Measurements from ENCODE around the gene ATP8A2.

ATP8A2 gene

GRCh38 chr13:26007261-26008125, 635.7 kb downstream of the ATP8A2 start:
- ATAC-seq = no peak
- Mint-ChIP-seq H3K27ac (no peak overlapping the region), H3K4me1 (no peaks in the 10 kb centered on the region), H3K4me3 (no peak overlapping the region), H3K9me3 (peaks cover 4% of the 10 kb centered on the region), H3K36me3 (no peaks in the 10 kb centered on the region)
- no peak for DNase-seq (ENCODE audit: low spot score in 2 of 2)

- H3K4me1 Mint-ChIP-seq = no peaks in the 10 kb centered on the region
- ATAC-seq (no peak), DNase-seq (ENCODE audit: low spot score in 2 of 2) (no peak)
- no peaks in the 10 kb centered on the region for H3K36me3 Mint-ChIP-seq
- H3K4me3 Mint-ChIP-seq = no peak overlapping the region
- no peaks in the 10 kb centered on the region for H3K9me3 Mint-ChIP-seq
- no peak overlapping the region for H3K27ac Mint-ChIP-seq
Observed at GRCh38 chr13:26010487-26011207, 638.9 kb downstream of the ATP8A2 start.

- H3K36me3 Mint-ChIP-seq = no peaks in the 10 kb centered on the region
- H3K9me3 Mint-ChIP-seq = no peaks in the 10 kb centered on the region
- DNase-seq (ENCODE audit: low spot score in 2 of 2) = no peak
- H3K4me1 Mint-ChIP-seq = no peaks in the 10 kb centered on the region
- H3K27ac Mint-ChIP-seq = no peak overlapping the region
- no peak for ATAC-seq
- H3K4me3 Mint-ChIP-seq = no peak overlapping the region
Observed at GRCh38 chr13:26011208-26011573, 639.4 kb downstream of the ATP8A2 start.

- DNase-seq (ENCODE audit: low spot score in 2 of 2) = peak in 1 of 2 donors; percentile 56
- Mint-ChIP-seq H3K4me1 (no peaks in the 10 kb centered on the region), H3K27ac (no peak overlapping the region)
Observed at GRCh38 chr13:26011996-26012821, 640.4 kb downstream of the ATP8A2 start.

GRCh38 chr13:26012995-26013394, 641.2 kb downstream of the ATP8A2 start:
- H3K4me1 Mint-ChIP-seq = peaks cover 4% of the 10 kb centered on the region
- ATAC-seq (no peak), DNase-seq (ENCODE audit: low spot score in 2 of 2) (no peak)
- peak overlapping the region; percentile 59 for H3K4me3 Mint-ChIP-seq
- H3K36me3 Mint-ChIP-seq = no peaks in the 10 kb centered on the region
- no peaks in the 10 kb centered on the region for H3K9me3 Mint-ChIP-seq
- no peak overlapping the region for H3K27ac Mint-ChIP-seq

More at GRCh38 chr13:26011996-26012821, 640.4 kb downstream of the ATP8A2 start:
- ATAC-seq = peak; percentile 75
- H3K9me3 Mint-ChIP-seq = no peaks in the 10 kb centered on the region
- no peaks in the 10 kb centered on the region for H3K36me3 Mint-ChIP-seq
- peak overlapping the region; percentile 59 for H3K4me3 Mint-ChIP-seq

GRCh38 chr13:26015271-26016125, 643.7 kb downstream of the ATP8A2 start:
- no peak for ATAC-seq
- no peak for DNase-seq (ENCODE audit: low spot score in 2 of 2)
- Mint-ChIP-seq H3K9me3 (no peaks in the 10 kb centered on the region), H3K4me3 (no peak overlapping the region), H3K4me1 (peaks cover 6% of the 10 kb centered on the region), H3K36me3 (no peaks in the 10 kb centered on the region), H3K27ac (no peak overlapping the region)

- Mint-ChIP-seq H3K36me3 (no peaks in the 10 kb centered on the region), H3K27ac (no peak overlapping the region), H3K9me3 (no peaks in the 10 kb centered on the region), H3K4me3 (no peak overlapping the region), H3K4me1 (peaks cover 6% of the 10 kb centered on the region)
- DNase-seq (ENCODE audit: low spot score in 2 of 2) (no peak), ATAC-seq (no peak)
Observed at GRCh38 chr13:26016189-26016588, 644.4 kb downstream of the ATP8A2 start.

- H3K4me3 Mint-ChIP-seq = no peak overlapping the region
- DNase-seq (ENCODE audit: low spot score in 2 of 2) (no peak), ATAC-seq (no peak)
- H3K27ac Mint-ChIP-seq = no peak overlapping the region
- no peaks in the 10 kb centered on the region for H3K9me3 Mint-ChIP-seq
- H3K36me3 Mint-ChIP-seq = no peaks in the 10 kb centered on the region
- peaks cover 6% of the 10 kb centered on the region for H3K4me1 Mint-ChIP-seq
Observed at GRCh38 chr13:26017196-26017921, 645.6 kb downstream of the ATP8A2 start.

GRCh38 chr13:26017932-26018665, 646.3 kb downstream of the ATP8A2 start:
- no peak overlapping the region for H3K27ac Mint-ChIP-seq

GRCh38 chr13:26019251-26019650, 647.5 kb downstream of the ATP8A2 start:
- H3K27ac Mint-ChIP-seq = no peak overlapping the region
- no peak for DNase-seq (ENCODE audit: low spot score in 2 of 2)
- ATAC-seq = no peak
- peaks cover 6% of the 10 kb centered on the region for H3K4me1 Mint-ChIP-seq
- H3K36me3 Mint-ChIP-seq = no peaks in the 10 kb centered on the region
- H3K4me3 Mint-ChIP-seq = no peak overlapping the region
- H3K9me3 Mint-ChIP-seq = no peaks in the 10 kb centered on the region

More at GRCh38 chr13:26017932-26018665, 646.3 kb downstream of the ATP8A2 start:
- Mint-ChIP-seq H3K36me3 (no peaks in the 10 kb centered on the region), H3K9me3 (no peaks in the 10 kb centered on the region), H3K4me1 (peaks cover 6% of the 10 kb centered on the region), H3K4me3 (no peak overlapping the region)
- no peak for ATAC-seq
- no peak for DNase-seq (ENCODE audit: low spot score in 2 of 2)

- H3K36me3 Mint-ChIP-seq = no peaks in the 10 kb centered on the region
- no peaks in the 10 kb centered on the region for H3K9me3 Mint-ChIP-seq
- H3K27ac Mint-ChIP-seq = no peak overlapping the region
- peaks cover 6% of the 10 kb centered on the region for H3K4me1 Mint-ChIP-seq
- ATAC-seq (no peak), DNase-seq (ENCODE audit: low spot score in 2 of 2) (no peak)
- H3K4me3 Mint-ChIP-seq = no peak overlapping the region
Observed at GRCh38 chr13:26019881-26020870, 648.4 kb downstream of the ATP8A2 start.

GRCh38 chr13:26020891-26021290, 649.1 kb downstream of the ATP8A2 start:
- ATAC-seq (no peak), DNase-seq (ENCODE audit: low spot score in 2 of 2) (no peak)
- H3K4me1 Mint-ChIP-seq = peaks cover 6% of the 10 kb centered on the region
- no peaks in the 10 kb centered on the region for H3K9me3 Mint-ChIP-seq
- no peaks in the 10 kb centered on the region for H3K36me3 Mint-ChIP-seq
- H3K4me3 Mint-ChIP-seq = no peak overlapping the region
- no peak overlapping the region for H3K27ac Mint-ChIP-seq

- Mint-ChIP-seq H3K4me1 (peaks cover 6% of the 10 kb centered on the region), H3K27ac (no peak overlapping the region), H3K36me3 (no peaks in the 10 kb centered on the region), H3K9me3 (no peaks in the 10 kb centered on the region), H3K4me3 (no peak overlapping the region)
- ATAC-seq (no peak), DNase-seq (ENCODE audit: low spot score in 2 of 2) (no peak)
Observed at GRCh38 chr13:26021516-26021915, 649.7 kb downstream of the ATP8A2 start.

Data from stimulated activated effector memory CD8-positive, alpha-beta T cell treated with anti-CD3 and anti-CD28 coated beads, Interleukin-12 subunit alpha, Interleukin-12 subunit beta, amount 100 ng/mL, for 72 hours (primary cell).